Natural killer cell (primary cell): ENCODE data around the gene PCDHGB1. TPM values are rescaled to one million over a fixed set of nuclear protein-coding genes. Genes with fewer than 3 reads are reported as not detected.

ENCODE experiments used
- ATAC-seq, 3 donors: fragments of 150-1000 bp in 2 of 3; fragments of 200-7000 bp in 1 of 3; cut with Tn5 transposase; 1 replicate in 1 of 3; 2 replicates in 2 of 3; pipeline ENCODE4 v1.10.0; 2021; ENCODE audit warnings: mild to moderate bottlenecking in 2 of 3, moderate library complexity in 2 of 3
- DNase-seq, 2 donors: peaks; one replicate each; pipeline versions ENCODE4 v3.0.0 to v3.0.0-alpha.2; 2013 to 2021; ENCODE audit warnings: mixed read lengths in 1 of 2
- H3K27ac ChIP-seq: one replicate; pipeline ENCODE4 v1.5.1; 2013; ENCODE audit warnings: mild to moderate bottlenecking, low read length
- H3K27me3 ChIP-seq: one replicate; pipeline ENCODE4 v1.6.1; 2013; ENCODE audit warnings: low read length; ENCODE audit not compliant: control insufficient read depth, insufficient read depth
- H3K36me3 ChIP-seq: one replicate; pipeline ENCODE4 v1.6.1; 2013; ENCODE audit warnings: low read length; ENCODE audit not compliant: control insufficient read depth, insufficient read depth
- H3K4me1 ChIP-seq: one replicate; pipeline ENCODE4 v1.6.1; 2013; ENCODE audit warnings: low read length; ENCODE audit not compliant: control insufficient read depth, insufficient read depth
- H3K4me3 ChIP-seq: one replicate; pipeline ENCODE4 v1.5.1; 2013; ENCODE audit warnings: low read length
- H3K9me3 ChIP-seq: one replicate; pipeline ENCODE4 v1.6.1; 2013; ENCODE audit warnings: low read length; ENCODE audit not compliant: control insufficient read depth, insufficient read depth
- H3K27ac Mint-ChIP-seq, 2 donors: one replicate each; pipeline ENCODE4 v1.8.0; 2022; ENCODE audit warnings: mild to moderate bottlenecking in 2 of 2, mixed read lengths in 2 of 2, moderate library complexity in 1 of 2
- H3K27me3 Mint-ChIP-seq, 2 donors: one replicate each; pipeline ENCODE4 v1.8.0; 2022; ENCODE audit warnings: low read depth in 2 of 2, mixed read lengths in 2 of 2
- H3K36me3 Mint-ChIP-seq: one replicate; pipeline ENCODE4 v1.8.0; 2022; ENCODE audit warnings: mixed read lengths
- H3K4me1 Mint-ChIP-seq, 2 donors: one replicate each; pipeline ENCODE4 v1.8.0; 2022; ENCODE audit warnings: mixed read lengths in 2 of 2
- H3K4me3 Mint-ChIP-seq: one replicate; pipeline ENCODE4 v1.8.0; 2022; ENCODE audit warnings: mild to moderate bottlenecking, moderate library complexity, mixed read lengths
- H3K9me3 Mint-ChIP-seq, 2 donors: one replicate each; pipeline ENCODE4 v1.8.0; 2022; ENCODE audit warnings: mixed read lengths in 2 of 2
- CTCF ChIP-seq: fragments of 200-600 bp; IDR thresholded peaks from one replicate; pipeline ENCODE4 v1.8.0; 2022; ENCODE audit warnings: antibody characterized with exemption
- WGBS: methylation state at CpG from one replicate; pipeline ENCODE4 v1.1.7; 2013; ENCODE audit warnings: missing lambda C conversion rate; ENCODE audit not compliant: insufficient coverage; 5-methylcytosine and 5-hydroxymethylcytosine counted together
- intact Hi-C: fragments of 100-400 bp; cut with micrococcal nuclease; formaldehyde crosslinking; loops from one replicate; pipeline ENCODE4 v1.14.2; 2022
- total RNA-seq, 4 donors: library from RNA; stranded (reverse); fragments of 120-200 nt in 1 of 4; gene quantifications; one replicate each; pipeline versions ENCODE4 v1.2.3 to v1.2.4, GENCODE V29; 2013 to 2022

Gene PCDHGB1
- total RNA-seq, 3 donors from 2014 or later (not counting 1 experiment from before 2014, with no cell fraction given): 0.10 TPM; not detected in 2

DNA sequence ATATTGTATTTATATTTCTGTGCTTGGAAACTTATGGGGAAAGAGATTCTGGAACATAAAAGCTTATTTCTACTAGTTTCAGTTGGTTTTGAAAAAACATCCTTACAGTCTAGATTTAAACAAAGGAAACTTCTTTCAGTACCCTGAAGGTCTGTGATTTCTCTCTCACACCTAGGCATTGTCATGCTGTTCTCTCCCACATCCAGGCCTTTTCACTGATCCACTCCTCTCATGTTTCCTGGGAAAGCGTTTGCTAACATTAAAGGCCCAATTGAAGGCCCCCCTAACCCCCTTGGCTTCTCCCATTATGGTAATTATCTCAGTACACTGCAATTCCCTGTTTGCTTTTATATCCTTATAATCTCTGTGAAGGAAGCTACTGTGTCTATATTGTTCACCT is 7.1 kb upstream of the PCDHGB1 start:
- WGBS: 44% methylated on average over 1 of the region's 1 CpG
- H3K27me3 Mint-ChIP-seq: peaks cover 54 to 85% of the 10 kb centered on the region in 2 donors
- no peak for TF ChIP-seq CTCF
- no peak overlapping the region for H3K27ac Mint-ChIP-seq
- H3K4me3 Mint-ChIP-seq: no peak overlapping the region
- no peak overlapping the region for H3K27ac ChIP-seq
- DNase-seq: no peak
- no peak for ATAC-seq
- no peaks in the 10 kb centered on the region for H3K4me1 Mint-ChIP-seq
- H3K9me3 Mint-ChIP-seq: peaks cover 8 to 10% of the 10 kb centered on the region in 2 donors
- no peaks in the 10 kb centered on the region for H3K4me1 ChIP-seq
- intact Hi-C loops: no loop called here
- H3K27me3 ChIP-seq: peaks cover 46% of the 10 kb centered on the region
- H3K36me3 ChIP-seq: no peaks in the 10 kb centered on the region
- H3K4me3 ChIP-seq: no peak overlapping the region
- peaks cover 36% of the 10 kb centered on the region for H3K9me3 ChIP-seq
- peaks cover 37% of the 10 kb centered on the region for H3K36me3 Mint-ChIP-seq

- peaks cover 33% of the 10 kb centered on the region for H3K36me3 Mint-ChIP-seq
- TF ChIP-seq CTCF: no peak
- Histone ChIP-seq H3K9me3 (peaks cover 36% of the 10 kb centered on the region), H3K4me1 (no peaks in the 10 kb centered on the region), H3K36me3 (no peaks in the 10 kb centered on the region), H3K4me3 (no peak within 1 kb of the TSS), H3K27me3 (peaks cover 44% of the 10 kb centered on the region), H3K27ac (no peak within 1 kb of the TSS)
- H3K9me3 Mint-ChIP-seq: peaks cover 8% of the 10 kb centered on the region in 2 donors
- intact Hi-C loops: no loop called here
- peaks cover 48 to 85% of the 10 kb centered on the region in 2 donors for H3K27me3 Mint-ChIP-seq
- ATAC-seq (peak in 1 of 3 donors; percentile 55), DNase-seq (peak in 1 of 2 donors; percentile 36)
- whole genome bisulfite sequencing: 14% methylated on average over 6 of the region's 9 CpGs
- no peaks in the 10 kb centered on the region for H3K4me1 Mint-ChIP-seq
- peak within 1 kb of the TSS; percentile 45 for H3K4me3 Mint-ChIP-seq
- no peak within 1 kb of the TSS for H3K27ac Mint-ChIP-seq
Measured at GRCh38 chr5:141343242-141343952, 6.5 kb upstream of the PCDHGB1 start, which contains the start of gene PCDHGA3. Gene PCDHGA3 (plus strand): TSS chr5:141343829. CDS start chr5:141344034, 205 bp downstream.

DNA sequence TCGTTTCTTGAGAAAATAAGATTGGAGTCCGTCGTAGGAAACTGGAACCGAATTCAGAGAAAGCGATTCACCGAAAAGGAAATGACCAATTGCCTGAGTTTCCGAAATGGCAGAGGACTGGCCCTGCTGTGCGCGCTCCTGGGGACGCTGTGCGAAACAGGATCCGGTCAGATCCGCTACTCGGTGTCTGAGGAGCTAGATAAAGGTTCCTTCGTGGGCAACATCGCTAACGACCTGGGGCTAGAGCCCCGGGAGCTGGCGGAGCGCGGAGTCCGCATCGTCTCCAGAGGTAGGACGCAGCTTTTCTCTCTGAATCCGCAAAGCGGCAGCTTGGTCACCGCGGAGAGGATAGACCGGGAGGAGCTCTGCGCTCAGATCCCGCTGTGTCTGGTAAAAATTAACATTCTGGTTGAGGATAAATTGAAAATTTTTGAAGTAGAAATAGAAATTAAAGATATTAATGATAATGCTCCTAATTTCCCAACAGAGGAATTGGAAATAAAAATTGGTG is 5.9 kb upstream of the PCDHGB1 start:
- no peak for TF ChIP-seq CTCF
- H3K36me3 Mint-ChIP-seq: peaks cover 28% of the 10 kb centered on the region
- ATAC-seq (no peak), DNase-seq (no peak)
- H3K4me3 Mint-ChIP-seq: peak overlapping the region; percentile 45
- peaks cover 47 to 85% of the 10 kb centered on the region in 2 donors for H3K27me3 Mint-ChIP-seq
- no peaks in the 10 kb centered on the region for H3K4me1 ChIP-seq
- no peak overlapping the region for H3K27ac Mint-ChIP-seq
- intact Hi-C loops: no loop called here
- H3K9me3 Mint-ChIP-seq: peaks cover 6 to 8% of the 10 kb centered on the region in 2 donors
- H3K27me3 ChIP-seq: peaks cover 43% of the 10 kb centered on the region
- peaks cover 31% of the 10 kb centered on the region for H3K9me3 ChIP-seq
- no peaks in the 10 kb centered on the region for H3K4me1 Mint-ChIP-seq
- no peaks in the 10 kb centered on the region for H3K36me3 ChIP-seq
- H3K4me3 ChIP-seq: no peak overlapping the region
- WGBS: 38% methylated on average over 31 of the region's 31 CpGs
- H3K27ac ChIP-seq: no peak overlapping the region
